Gastrocnemius medialis (tissue), 4 donors: ENCODE results near the gene RYR1. TPM values are rescaled to one million over a fixed set of nuclear protein-coding genes. Genes with fewer than 3 reads are reported as not detected.
"Not testable (repeated sequence)": the region's sequence is repeated elsewhere in the genome, so short reads cannot be mapped to it uniquely, and the experiment has no call there.

Experiments used
- ATAC-seq, 2 donors: fragments of 150-250 bp; one replicate each; pipeline ENCODE4 v1.9.1; 2016
- DNase-seq, 2 donors: peaks; one replicate each; pipeline ENCODE4 v3.0.0-alpha.2; 2019
- H3K27ac ChIP-seq, 4 donors: fragments of 200-600 bp; sonication (generic); 1 replicate in 1 of 4; 2 replicates in 3 of 4; pipeline ENCODE4 v1.5.1; 2016 to 2018; ENCODE audit warnings: mild to moderate bottlenecking in 2 of 4, moderate library complexity in 1 of 4
- H3K27me3 ChIP-seq, 3 donors: fragments of 200-600 bp; sonication (generic) in 2 of 3; 1 replicate in 1 of 3; 2 replicates in 2 of 3; pipeline versions ENCODE4 v1.5.1 to v1.6.0; 2016 to 2019; ENCODE audit warnings: mild to moderate bottlenecking in 1 of 3, moderate library complexity in 1 of 3
- H3K36me3 ChIP-seq, 2 donors: fragments of 200-600 bp; sonication (generic) in 1 of 2; one replicate each; pipeline ENCODE4 v1.5.1; 2017 to 2018
- H3K4me1 ChIP-seq, 2 donors: fragments of 200-600 bp; sonication (generic) in 1 of 2; one replicate each; pipeline ENCODE4 v1.5.1; 2016 to 2017; ENCODE audit warnings: mild to moderate bottlenecking in 2 of 2
- H3K4me3 ChIP-seq, 4 donors: fragments of 200-600 bp; sonication (generic) in 3 of 4; 1 replicate in 1 of 4; 2 replicates in 3 of 4; pipeline ENCODE4 v1.5.1; 2016 to 2019; ENCODE audit warnings: mild to moderate bottlenecking in 2 of 4
- H3K9me3 ChIP-seq, 3 donors: fragments of 200-600 bp; sonication (generic) in 2 of 3; 1 replicate in 1 of 3; 2 replicates in 2 of 3; pipeline ENCODE4 v1.5.1; 2016 to 2019
- CTCF ChIP-seq, 5 experiments: fragments of 450-650 bp in 3 of 5; fragments of 200-600 bp in 2 of 5; sonication (generic) in 2 of 5; IDR thresholded peaks in 4 of 5; conservative IDR thresholded peaks in 1 of 5; 1 replicate in 4 of 5; 2 replicates in 1 of 5; pipeline ENCODE4 v1.5.1; 2016 to 2019; ENCODE audit warnings: antibody characterized with exemption in 5 of 5, mild to moderate bottlenecking in 3 of 5, moderate library complexity in 3 of 5
- POLR2A ChIP-seq, 2 donors: fragments of 450-650 bp; IDR thresholded peaks; one replicate each; pipeline ENCODE4 v1.6.1; 2017; ENCODE audit warnings: antibody characterized with exemption in 2 of 2, mild to moderate bottlenecking in 2 of 2, moderate library complexity in 2 of 2
- in situ Hi-C, 4 donors: fragments of 200-750 bp; cut with MboI; loops; one replicate each; pipeline versions ENCODE4 v1.15.0 to v1.8.0; 2017; ENCODE audit warnings: low sequenced_read_pairs in 4 of 4
- intact Hi-C: fragments of 100-400 bp; cut with DNase I; formaldehyde crosslinking; loops from one replicate; pipeline ENCODE4 v1.15.1; 2023; ENCODE audit warnings: low total_unique reads
- total RNA-seq, 4 donors: library from RNA; depleted of rRNA; stranded (reverse); fragments of >200 nt; gene quantifications; one replicate each; pipeline versions ENCODE4 v1.1.0 to v1.2.3, GENCODE V29; 2016

Gene RYR1
- total RNA-seq, 4 donors from 2014 or later: 607 to 831 (median 724) TPM

GRCh38 chr19:38425810-38426466 is 7.6 kb upstream of the RYR1 start, which contains the start of gene RASGRP4:
Gene RASGRP4, minus strand, starts transcription at chr19:38426219. Its CDS starts 128 bp downstream, at chr19:38426091.
- intact Hi-C loops: no loop called here
- Histone ChIP-seq H3K4me3 (peak within 1 kb of the TSS in 1 of 4 donors; percentile 26), H3K27ac (no peak within 1 kb of the TSS), H3K27me3 (no peaks in the 10 kb centered on the region), H3K36me3 (no peaks in the 10 kb centered on the region), H3K4me1 (peaks cover 0 to under 1% of the 10 kb centered on the region in 2 donors), H3K9me3 (no peaks in the 10 kb centered on the region)
- ATAC-seq: no peak
- in situ Hi-C loops: no loop called here
- TF ChIP-seq CTCF (IDR thresholded peaks at IDR 0.05 in 4 of 5, conservative IDR thresholded peaks at IDR 0.05 in 1 of 5) (no peak), POLR2A (IDR thresholded peaks at IDR 0.05) (no peak)
- DNase-seq: no peak

GRCh38 chr19:38427035-38427677 is 6.3 kb upstream of the RYR1 start:
- H3K27ac ChIP-seq, DNase-seq, H3K36me3 ChIP-seq, intact Hi-C loops, ATAC-seq, in situ Hi-C loops, H3K4me3 ChIP-seq, H3K9me3 ChIP-seq, H3K27me3 ChIP-seq: not testable (repeated sequence)
- H3K4me1 ChIP-seq: peaks cover 8 to 13% of the 10 kb centered on the region in 2 donors

- TF ChIP-seq POLR2A (IDR thresholded peaks at IDR 0.05) (no peak), CTCF (IDR thresholded peaks at IDR 0.05 in 4 of 5, conservative IDR thresholded peaks at IDR 0.05 in 1 of 5) (no peak)
- Histone ChIP-seq H3K4me1 (peaks cover 14 to 20% of the 10 kb centered on the region in 2 donors), H3K27me3 (no peaks in the 10 kb centered on the region), H3K27ac (no peak overlapping the region), H3K4me3 (no peak overlapping the region), H3K9me3 (no peaks in the 10 kb centered on the region), H3K36me3 (no peaks in the 10 kb centered on the region)
- intact Hi-C loops: no loop called here
- ATAC-seq (no peak), DNase-seq (no peak)
- in situ Hi-C loops: no loop called here
Observed at GRCh38 chr19:38429055-38429810, 4.3 kb upstream of the RYR1 start.

GRCh38 chr19:38429811-38430156 is 3.7 kb upstream of the RYR1 start:
- Histone ChIP-seq H3K27ac (no peak overlapping the region), H3K4me1 (peaks cover 14 to 20% of the 10 kb centered on the region in 2 donors), H3K9me3 (no peaks in the 10 kb centered on the region), H3K36me3 (no peaks in the 10 kb centered on the region), H3K27me3 (no peaks in the 10 kb centered on the region), H3K4me3 (no peak overlapping the region)
- no peak for ATAC-seq
- in situ Hi-C loops: no loop called here
- TF ChIP-seq POLR2A (IDR thresholded peaks at IDR 0.05) (no peak), CTCF (IDR thresholded peaks at IDR 0.05 in 4 of 5, conservative IDR thresholded peaks at IDR 0.05 in 1 of 5) (no peak)
- no peak for DNase-seq
- intact Hi-C loops: loop anchor here (10.0 kb wide), 1 partner anchor 405 kb away; the partner anchor contains the start of gene ECH1

GRCh38 chr19:38430931-38431330 is 2.6 kb upstream of the RYR1 start:
- in situ Hi-C loops: no loop called here
- intact Hi-C loops: loop anchor here (10.0 kb wide), 1 partner anchor 404 kb away; the partner anchor contains the start of gene ECH1
- no peaks in the 10 kb centered on the region for H3K27me3 ChIP-seq
- no peak for TF ChIP-seq CTCF (IDR thresholded peaks at IDR 0.05 in 4 of 5, conservative IDR thresholded peaks at IDR 0.05 in 1 of 5)
- no peak for TF ChIP-seq POLR2A (IDR thresholded peaks at IDR 0.05)
- H3K4me3 ChIP-seq: no peak overlapping the region
- peaks cover 21 to 28% of the 10 kb centered on the region in 2 donors for H3K4me1 ChIP-seq
- no peaks in the 10 kb centered on the region for H3K36me3 ChIP-seq
- ATAC-seq (no peak), DNase-seq (no peak)
- no peaks in the 10 kb centered on the region for H3K9me3 ChIP-seq
- peak overlapping the region; percentile 98 to 100 (median 98) for H3K27ac ChIP-seq
